ENCODE data around the gene NOXRED1.
A peak's percentile ranks its signal among the peaks of the same experiment; 100 is the strongest.

NOXRED1 gene

GRCh38 chr14:77423423-77423822, at the start of gene NOXRED1:
Gene NOXRED1 (minus strand): TSS chr14:77423523. CDS start chr14:77422889, 634 bp downstream.
- in situ Hi-C loops (cut with MboI; ENCODE audit: low sequenced_read_pairs, unreplicated experiment) = no loop called here
- no peak for TF ChIP-seq CTCF (IDR thresholded peaks at IDR 0.05; ENCODE audit: borderline replicate concordance, control extremely low read depth, extremely low read depth, insufficient read depth, missing control alignments)

GRCh38 chr14:77470224-77470870, 47.0 kb upstream of the NOXRED1 start:
- DNase-seq (ENCODE audit: low spot score) = no peak
- in situ Hi-C loops (cut with MboI; ENCODE audit: low sequenced_read_pairs, unreplicated experiment) = loop anchor here (25.0 kb wide), 1 partner anchor 342 kb away; the partner anchor contains the start of gene ADCK1
- no peak for TF ChIP-seq CTCF (IDR thresholded peaks at IDR 0.05; ENCODE audit: borderline replicate concordance, control extremely low read depth, extremely low read depth, insufficient read depth, missing control alignments)

More at GRCh38 chr14:77423423-77423822, at the start of gene NOXRED1:
- no peak for DNase-seq (ENCODE audit: low spot score)

GRCh38 chr14:77469539-77469938, 46.2 kb upstream of the NOXRED1 start:
- DNase-seq (ENCODE audit: low spot score) = no peak
- in situ Hi-C loops (cut with MboI; ENCODE audit: low sequenced_read_pairs, unreplicated experiment) = loop anchor here (25.0 kb wide), 1 partner anchor 343 kb away; the partner anchor contains the start of gene ADCK1
- TF ChIP-seq CTCF (IDR thresholded peaks at IDR 0.05; ENCODE audit: borderline replicate concordance, control extremely low read depth, extremely low read depth, insufficient read depth, missing control alignments) = no peak

GRCh38 chr14:77469067-77469505, 45.8 kb upstream of the NOXRED1 start:
- TF ChIP-seq CTCF (IDR thresholded peaks at IDR 0.05; ENCODE audit: borderline replicate concordance, control extremely low read depth, extremely low read depth, insufficient read depth, missing control alignments) = no peak
- no peak for DNase-seq (ENCODE audit: low spot score)
- in situ Hi-C loops (cut with MboI; ENCODE audit: low sequenced_read_pairs, unreplicated experiment) = loop anchor here (25.0 kb wide), 1 partner anchor 343 kb away; the partner anchor contains the start of gene ADCK1

GRCh38 chr14:77467801-77468200, 44.5 kb upstream of the NOXRED1 start:
- no peak for TF ChIP-seq CTCF (IDR thresholded peaks at IDR 0.05; ENCODE audit: borderline replicate concordance, control extremely low read depth, extremely low read depth, insufficient read depth, missing control alignments)
- in situ Hi-C loops (cut with MboI; ENCODE audit: low sequenced_read_pairs, unreplicated experiment) = loop anchor here (25.0 kb wide), 1 partner anchor 344 kb away; the partner anchor contains the start of gene ADCK1
- DNase-seq (ENCODE audit: low spot score) = no peak

GRCh38 chr14:77459072-77459723, 35.9 kb upstream of the NOXRED1 start:
- TF ChIP-seq CTCF (IDR thresholded peaks at IDR 0.05; ENCODE audit: borderline replicate concordance, control extremely low read depth, extremely low read depth, insufficient read depth, missing control alignments) = peak; percentile 73
- in situ Hi-C loops (cut with MboI; ENCODE audit: low sequenced_read_pairs, unreplicated experiment) = loop anchor here (25.0 kb wide), 1 partner anchor 353 kb away; the partner anchor contains the start of gene ADCK1
- peak; percentile 69 for DNase-seq (ENCODE audit: low spot score)

Measured in GM13976 (cell line).